HL-60 (cell line): ENCODE data around the gene PRDM5.

Experiments used
- DNase-seq, 2 experiments: peaks; one replicate each; pipeline ENCODE4 v3.0.0-alpha.2; 2010 to 2020; ENCODE audit warnings: low read depth in 1 of 2, low spot score in 1 of 2
- H3K27ac ChIP-seq: fragments of 250-450 bp; sonication (Bioruptor Pico); replicated peaks from 2 replicates; pipeline ENCODE4 v1.5.1; 2020; ENCODE audit warnings: mild to moderate bottlenecking, moderate library complexity
- H3K27me3 ChIP-seq: fragments of 250-450 bp; sonication (Bioruptor Pico); 2 replicates; pipeline ENCODE4 v1.5.1; 2021; ENCODE audit warnings: mild to moderate bottlenecking, moderate library complexity; ENCODE audit not compliant: insufficient read depth, poor library complexity, severe bottlenecking
- H3K4me3 ChIP-seq: replicated peaks from 2 replicates; pipeline ENCODE4 v1.5.1; 2011; ENCODE audit warnings: mild to moderate bottlenecking, control low read depth, low read length; ENCODE audit not compliant: insufficient read depth
- GABPA ChIP-seq: IDR thresholded peaks from 2 replicates; pipeline ENCODE4 v1.6.1; 2012; ENCODE audit warnings: low read depth
- POLR2AphosphoS5 ChIP-seq: IDR thresholded peaks from 2 replicates; pipeline ENCODE4 v1.6.1; 2012; ENCODE audit warnings: low read depth
- SPI1 ChIP-seq: IDR thresholded peaks from 2 replicates; pipeline ENCODE4 v1.6.1; 2012; ENCODE audit warnings: low read depth, mild to moderate bottlenecking, borderline replicate concordance
- TF ChIP-seq, protein P1 (sequence below): IDR thresholded peaks from 2 replicates; pipeline ENCODE4 v1.6.1; 2012; ENCODE audit warnings: low read depth; ENCODE audit not compliant: insufficient replicate concordance
- TF ChIP-seq, protein P2 (sequence below): IDR thresholded peaks from one replicate; pipeline ENCODE4 v1.5.1; 2011; ENCODE audit warnings: low read length, control low read depth, inconsistent platforms; ENCODE audit not compliant: insufficient read depth

The PRDM5 gene

DNA sequence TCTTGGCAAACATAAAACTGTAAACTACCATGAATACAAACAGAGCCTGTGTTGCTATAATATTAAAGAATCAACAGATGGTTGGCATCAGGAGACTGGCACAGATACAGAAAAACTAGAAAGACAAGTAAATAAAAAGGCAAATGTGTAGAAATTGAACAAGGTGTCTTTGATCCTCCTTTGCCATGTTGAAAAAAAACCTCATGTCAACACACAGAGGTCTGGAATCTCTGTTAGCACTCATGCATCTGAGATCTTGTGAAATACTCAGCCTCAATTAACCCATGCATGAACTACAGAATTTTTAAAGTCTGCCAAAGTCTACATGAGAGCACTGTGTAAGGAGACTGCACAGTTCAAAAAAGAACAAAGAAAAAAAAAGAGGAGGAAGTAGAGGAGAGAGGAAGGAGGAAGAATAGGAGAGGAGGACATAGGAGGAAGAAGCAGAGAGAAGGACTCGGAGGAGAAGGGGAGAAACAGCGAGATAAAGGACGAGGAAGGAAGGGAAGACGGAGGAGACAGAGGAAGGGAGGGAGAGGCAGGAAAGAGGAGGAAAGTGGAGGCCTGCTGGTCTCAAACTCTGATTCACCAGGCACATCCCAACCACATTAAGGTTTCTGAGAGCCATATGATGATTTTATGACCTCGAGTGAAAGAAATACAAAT is 52.8 kb downstream of the PRDM5 start:
- no peak overlapping the region for H3K4me3 ChIP-seq
- no peak overlapping the region for H3K27ac ChIP-seq
- no peak for TF ChIP-seq SPI1
- DNase-seq = no peak
- no peaks in the 10 kb centered on the region for H3K27me3 ChIP-seq

DNA sequence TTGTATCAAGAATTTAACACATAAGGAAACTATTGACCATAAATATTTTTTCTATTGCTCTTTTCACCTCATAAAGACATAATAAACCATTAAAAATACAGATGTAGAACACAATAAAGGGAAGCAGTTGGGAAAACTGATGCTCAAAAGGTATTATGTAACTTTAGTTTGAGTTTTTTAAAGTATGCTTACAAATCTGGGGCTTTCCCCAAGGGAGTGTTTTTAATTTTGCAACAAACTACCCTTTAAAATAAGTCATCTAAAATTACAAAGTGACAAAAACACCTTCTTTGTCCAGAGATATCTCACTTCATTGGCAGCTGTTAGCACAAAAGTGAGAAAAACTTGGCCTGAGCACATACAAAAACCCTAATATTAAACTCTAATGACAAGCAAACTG is 55.0 kb downstream of the PRDM5 start:
- TF ChIP-seq SPI1 (no peak), POLR2AphosphoS5 (no peak), GABPA (no peak)
- TF ChIP-seq, protein P1, sequence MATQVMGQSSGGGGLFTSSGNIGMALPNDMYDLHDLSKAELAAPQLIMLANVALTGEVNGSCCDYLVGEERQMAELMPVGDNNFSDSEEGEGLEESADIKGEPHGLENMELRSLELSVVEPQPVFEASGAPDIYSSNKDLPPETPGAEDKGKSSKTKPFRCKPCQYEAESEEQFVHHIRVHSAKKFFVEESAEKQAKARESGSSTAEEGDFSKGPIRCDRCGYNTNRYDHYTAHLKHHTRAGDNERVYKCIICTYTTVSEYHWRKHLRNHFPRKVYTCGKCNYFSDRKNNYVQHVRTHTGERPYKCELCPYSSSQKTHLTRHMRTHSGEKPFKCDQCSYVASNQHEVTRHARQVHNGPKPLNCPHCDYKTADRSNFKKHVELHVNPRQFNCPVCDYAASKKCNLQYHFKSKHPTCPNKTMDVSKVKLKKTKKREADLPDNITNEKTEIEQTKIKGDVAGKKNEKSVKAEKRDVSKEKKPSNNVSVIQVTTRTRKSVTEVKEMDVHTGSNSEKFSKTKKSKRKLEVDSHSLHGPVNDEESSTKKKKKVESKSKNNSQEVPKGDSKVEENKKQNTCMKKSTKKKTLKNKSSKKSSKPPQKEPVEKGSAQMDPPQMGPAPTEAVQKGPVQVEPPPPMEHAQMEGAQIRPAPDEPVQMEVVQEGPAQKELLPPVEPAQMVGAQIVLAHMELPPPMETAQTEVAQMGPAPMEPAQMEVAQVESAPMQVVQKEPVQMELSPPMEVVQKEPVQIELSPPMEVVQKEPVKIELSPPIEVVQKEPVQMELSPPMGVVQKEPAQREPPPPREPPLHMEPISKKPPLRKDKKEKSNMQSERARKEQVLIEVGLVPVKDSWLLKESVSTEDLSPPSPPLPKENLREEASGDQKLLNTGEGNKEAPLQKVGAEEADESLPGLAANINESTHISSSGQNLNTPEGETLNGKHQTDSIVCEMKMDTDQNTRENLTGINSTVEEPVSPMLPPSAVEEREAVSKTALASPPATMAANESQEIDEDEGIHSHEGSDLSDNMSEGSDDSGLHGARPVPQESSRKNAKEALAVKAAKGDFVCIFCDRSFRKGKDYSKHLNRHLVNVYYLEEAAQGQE = no peak
- TF ChIP-seq, protein P2, sequence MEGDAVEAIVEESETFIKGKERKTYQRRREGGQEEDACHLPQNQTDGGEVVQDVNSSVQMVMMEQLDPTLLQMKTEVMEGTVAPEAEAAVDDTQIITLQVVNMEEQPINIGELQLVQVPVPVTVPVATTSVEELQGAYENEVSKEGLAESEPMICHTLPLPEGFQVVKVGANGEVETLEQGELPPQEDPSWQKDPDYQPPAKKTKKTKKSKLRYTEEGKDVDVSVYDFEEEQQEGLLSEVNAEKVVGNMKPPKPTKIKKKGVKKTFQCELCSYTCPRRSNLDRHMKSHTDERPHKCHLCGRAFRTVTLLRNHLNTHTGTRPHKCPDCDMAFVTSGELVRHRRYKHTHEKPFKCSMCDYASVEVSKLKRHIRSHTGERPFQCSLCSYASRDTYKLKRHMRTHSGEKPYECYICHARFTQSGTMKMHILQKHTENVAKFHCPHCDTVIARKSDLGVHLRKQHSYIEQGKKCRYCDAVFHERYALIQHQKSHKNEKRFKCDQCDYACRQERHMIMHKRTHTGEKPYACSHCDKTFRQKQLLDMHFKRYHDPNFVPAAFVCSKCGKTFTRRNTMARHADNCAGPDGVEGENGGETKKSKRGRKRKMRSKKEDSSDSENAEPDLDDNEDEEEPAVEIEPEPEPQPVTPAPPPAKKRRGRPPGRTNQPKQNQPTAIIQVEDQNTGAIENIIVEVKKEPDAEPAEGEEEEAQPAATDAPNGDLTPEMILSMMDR = no peak

DNA sequence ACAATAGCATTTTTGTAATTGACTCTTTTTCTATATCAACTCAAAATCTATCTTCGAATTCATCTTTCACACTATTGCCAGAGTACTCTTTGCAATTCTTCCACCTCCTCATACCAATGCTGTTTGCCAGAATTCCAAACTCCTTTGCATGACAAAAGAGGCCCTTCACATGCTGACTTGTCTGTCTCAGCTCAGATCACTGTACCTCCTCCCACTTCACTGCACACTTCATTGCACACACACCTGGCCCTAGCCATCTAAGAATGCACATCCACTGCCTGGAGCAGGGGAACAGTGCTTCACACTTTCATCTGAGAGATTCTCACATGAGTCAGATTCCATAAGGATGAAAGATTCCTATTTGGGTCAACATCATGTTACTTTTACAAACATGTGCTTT is 56.5 kb downstream of the PRDM5 start:
- H3K4me3 ChIP-seq = no peak overlapping the region
- H3K27me3 ChIP-seq = no peaks in the 10 kb centered on the region
- TF ChIP-seq POLR2AphosphoS5 (no peak), GABPA (no peak), SPI1 (no peak)
- TF ChIP-seq, protein P2 = no peak
- TF ChIP-seq, protein P1 = no peak
- no peak overlapping the region for H3K27ac ChIP-seq
- no peak for DNase-seq

More for the DNA sequence above, 55.0 kb downstream of the PRDM5 start:
- Histone ChIP-seq H3K27ac (no peak overlapping the region), H3K4me3 (no peak overlapping the region), H3K27me3 (no peaks in the 10 kb centered on the region)
- no peak for DNase-seq

DNA sequence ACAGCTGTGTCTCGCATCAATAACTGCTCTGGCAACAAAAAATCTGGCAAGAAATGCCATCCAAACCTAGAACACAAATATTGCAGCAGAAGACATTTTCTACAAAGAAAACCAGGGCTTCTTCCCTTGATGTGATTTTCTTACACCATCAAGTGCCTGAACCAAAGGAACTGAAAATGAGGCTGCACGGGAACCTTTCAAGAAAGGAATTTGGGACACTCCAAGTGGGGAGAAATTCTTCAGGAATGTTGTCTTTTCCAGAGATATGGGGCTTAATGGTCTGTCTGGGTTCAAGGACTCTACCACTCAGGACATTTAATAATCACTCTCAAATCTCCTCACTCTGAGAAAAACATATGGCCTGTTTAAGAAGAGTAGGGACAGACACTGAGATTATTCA is 57.6 kb downstream of the PRDM5 start:
- Histone ChIP-seq H3K27me3 (no peaks in the 10 kb centered on the region), H3K27ac (no peak overlapping the region), H3K4me3 (no peak overlapping the region)
- TF ChIP-seq POLR2AphosphoS5 (no peak), SPI1 (no peak), GABPA (no peak)
- TF ChIP-seq, protein P1 = no peak
- TF ChIP-seq, protein P2 = no peak
- no peak for DNase-seq
